ENCODE results near the gene CCNK.

CCNK gene

GRCh38 chr14:99538733-99539132, 57.5 kb downstream of the CCNK start:
- DNase-seq, result no peak

GRCh38 chr14:99539491-99539890, 58.3 kb downstream of the CCNK start:
- DNase-seq, result no peak

- DNase-seq, result no peak
These were observed 59.2 kb downstream of the CCNK start for GRCh38 chr14:99540196-99541032.

GRCh38 chr14:99541211-99541610, 60.0 kb downstream of the CCNK start:
- DNase-seq, result no peak

- DNase-seq, result no peak
These were observed 60.7 kb downstream of the CCNK start for GRCh38 chr14:99541677-99542470.

GRCh38 chr14:99542566-99542965, 61.4 kb downstream of the CCNK start:
- no peak for DNase-seq

- DNase-seq, result no peak
These were observed 62.2 kb downstream of the CCNK start for GRCh38 chr14:99543370-99543769.

- no peak for DNase-seq
These were observed 62.8 kb downstream of the CCNK start for GRCh38 chr14:99543985-99544384.

GRCh38 chr14:99544991-99545390, 63.8 kb downstream of the CCNK start:
- DNase-seq, result no peak

GRCh38 chr14:99545586-99545985, 64.4 kb downstream of the CCNK start:
- no peak for DNase-seq

- no peak for DNase-seq
These were observed 65.1 kb downstream of the CCNK start for GRCh38 chr14:99546234-99546879.

GRCh38 chr14:99548255-99548654, 67.0 kb downstream of the CCNK start:
- DNase-seq, result no peak

GRCh38 chr14:99548871-99549515, 67.8 kb downstream of the CCNK start:
- DNase-seq, result no peak

- no peak for DNase-seq
These were observed 68.5 kb downstream of the CCNK start for GRCh38 chr14:99549684-99550083.

- no peak for DNase-seq
These were observed 69.3 kb downstream of the CCNK start for GRCh38 chr14:99550387-99550992.

GRCh38 chr14:99551034-99551922, 70.1 kb downstream of the CCNK start:
- DNase-seq, result no peak

GRCh38 chr14:99552021-99552553, 70.9 kb downstream of the CCNK start:
- DNase-seq, result no peak

- no peak for DNase-seq
These were observed 71.5 kb downstream of the CCNK start for GRCh38 chr14:99552572-99553216.

- DNase-seq, result no peak
These were observed 73.0 kb downstream of the CCNK start for GRCh38 chr14:99554184-99554583.

- DNase-seq, result no peak
These were observed 73.7 kb downstream of the CCNK start for GRCh38 chr14:99554757-99555531.
